ENCODE data around the gene TEX22.
"Not testable (repeated sequence)": the region's sequence is repeated elsewhere in the genome, so short reads cannot be mapped to it uniquely, and the experiment has no call there.

Gene TEX22

GRCh38 chr14:105357626-105358025 lies 40.7 kb upstream of the TEX22 start:
- Histone ChIP-seq H3K27ac (ENCODE audit: insufficient read depth in 1 of 2, low read depth in 1 of 2, low read length in 2 of 2, poor library complexity in 1 of 2, severe bottlenecking in 2 of 2) (no peak overlapping the region), H3K36me3 (ENCODE audit: control insufficient read depth in 4 of 4, insufficient read depth in 4 of 4, low read length in 3 of 4) (peaks cover 0 to 29% (median 15%) of the 10 kb centered on the region in 4 experiments), H3K9me3 (ENCODE audit: control extremely low read depth in 1 of 5, control insufficient read depth in 4 of 5, insufficient read depth in 2 of 5, low read depth in 1 of 5, low read length in 4 of 5) (no peaks in the 10 kb centered on the region), H3K27me3 (replicated peaks in 2 of 5; ENCODE audit: control insufficient read depth in 4 of 5, insufficient read depth in 5 of 5, low read length in 4 of 5) (no peaks in the 10 kb centered on the region), H3K4me3 (ENCODE audit: control insufficient read depth in 1 of 7, extremely low read depth in 1 of 7, insufficient read depth in 4 of 7, low read depth in 2 of 7, low read length in 6 of 7) (no peak overlapping the region), H3K4me1 (ENCODE audit: control extremely low read depth in 1 of 4, control insufficient read depth in 4 of 4, insufficient read depth in 4 of 4, low read length in 3 of 4) (no peaks in the 10 kb centered on the region)
- 98% methylated on average over 17 of the region's 17 CpGs for WGBS (ENCODE audit: insufficient coverage)
- CTCF ChIA-PET = interaction anchor here (0.8 to 0.9 kb wide), 2 partner anchors 11 to 15 kb away, joined by 3 to 4 read pairs; no protein-coding TSS in a partner anchor
- DNase-seq = no peak
- POLR2A ChIA-PET = no interaction called here

GRCh38 chr14:105358140-105358846 lies 40.0 kb upstream of the TEX22 start:
- H3K27ac ChIP-seq (ENCODE audit: insufficient read depth in 1 of 2, low read depth in 1 of 2, low read length in 2 of 2, poor library complexity in 1 of 2, severe bottlenecking in 2 of 2) = no peak overlapping the region
- H3K36me3 ChIP-seq (ENCODE audit: control insufficient read depth in 4 of 4, insufficient read depth in 4 of 4, low read length in 3 of 4) = peaks cover 0 to 29% (median 15%) of the 10 kb centered on the region in 4 experiments
- CTCF ChIA-PET = interaction anchor here (0.8 to 0.9 kb wide), 2 partner anchors 11 to 16 kb away, joined by 3 to 4 read pairs; no protein-coding TSS in a partner anchor
- WGBS (ENCODE audit: insufficient coverage) = 96% methylated on average over 22 of the region's 25 CpGs
- no peak overlapping the region for H3K4me3 ChIP-seq (ENCODE audit: control insufficient read depth in 1 of 7, extremely low read depth in 1 of 7, insufficient read depth in 4 of 7, low read depth in 2 of 7, low read length in 6 of 7)
- H3K27me3 ChIP-seq (replicated peaks in 2 of 5; ENCODE audit: control insufficient read depth in 4 of 5, insufficient read depth in 5 of 5, low read length in 4 of 5) = no peaks in the 10 kb centered on the region
- DNase-seq = no peak
- no peaks in the 10 kb centered on the region for H3K9me3 ChIP-seq (ENCODE audit: control extremely low read depth in 1 of 5, control insufficient read depth in 4 of 5, insufficient read depth in 2 of 5, low read depth in 1 of 5, low read length in 4 of 5)
- POLR2A ChIA-PET = no interaction called here
- no peaks in the 10 kb centered on the region for H3K4me1 ChIP-seq (ENCODE audit: control extremely low read depth in 1 of 4, control insufficient read depth in 4 of 4, insufficient read depth in 4 of 4, low read length in 3 of 4)

- Histone ChIP-seq H3K27me3 (replicated peaks in 2 of 5; ENCODE audit: control insufficient read depth in 4 of 5, insufficient read depth in 5 of 5, low read length in 4 of 5) (no peaks in the 10 kb centered on the region), H3K27ac (ENCODE audit: insufficient read depth in 1 of 2, low read depth in 1 of 2, low read length in 2 of 2, poor library complexity in 1 of 2, severe bottlenecking in 2 of 2) (no peak overlapping the region), H3K4me3 (ENCODE audit: control insufficient read depth in 1 of 7, extremely low read depth in 1 of 7, insufficient read depth in 4 of 7, low read depth in 2 of 7, low read length in 6 of 7) (no peak overlapping the region), H3K4me1 (ENCODE audit: control extremely low read depth in 1 of 4, control insufficient read depth in 4 of 4, insufficient read depth in 4 of 4, low read length in 3 of 4) (peaks cover 0 to 1% (median 0%) of the 10 kb centered on the region in 4 experiments), H3K36me3 (ENCODE audit: control insufficient read depth in 4 of 4, insufficient read depth in 4 of 4, low read length in 3 of 4) (peaks cover 0 to 29% (median 15%) of the 10 kb centered on the region in 4 experiments), H3K9me3 (ENCODE audit: control extremely low read depth in 1 of 5, control insufficient read depth in 4 of 5, insufficient read depth in 2 of 5, low read depth in 1 of 5, low read length in 4 of 5) (no peaks in the 10 kb centered on the region)
- 92% methylated on average over 12 of the region's 16 CpGs for WGBS (ENCODE audit: insufficient coverage)
- ChIA-PET CTCF (no interaction called here), POLR2A (no interaction called here)
- DNase-seq = no peak
Measured at GRCh38 chr14:105358943-105359342, 39.4 kb upstream of the TEX22 start.

GRCh38 chr14:105361412-105361811 lies 36.9 kb upstream of the TEX22 start:
- H3K9me3 ChIP-seq (ENCODE audit: control extremely low read depth in 1 of 5, control insufficient read depth in 4 of 5, insufficient read depth in 2 of 5, low read depth in 1 of 5, low read length in 4 of 5); DNase-seq; H3K4me3 ChIP-seq (ENCODE audit: control insufficient read depth in 1 of 7, extremely low read depth in 1 of 7, insufficient read depth in 4 of 7, low read depth in 2 of 7, low read length in 6 of 7); H3K27ac ChIP-seq (ENCODE audit: insufficient read depth in 1 of 2, low read depth in 1 of 2, low read length in 2 of 2, poor library complexity in 1 of 2, severe bottlenecking in 2 of 2); H3K27me3 ChIP-seq (replicated peaks in 2 of 5; ENCODE audit: control insufficient read depth in 4 of 5, insufficient read depth in 5 of 5, low read length in 4 of 5); POLR2A ChIA-PET: not testable (repeated sequence)
- H3K36me3 ChIP-seq (ENCODE audit: control insufficient read depth in 4 of 4, insufficient read depth in 4 of 4, low read length in 3 of 4) = peaks cover 0 to 11% (median 5%) of the 10 kb centered on the region in 4 experiments
- CTCF ChIA-PET = interaction anchor here (1.7 kb wide), 1 partner anchor 128 kb away, joined by 7 read pairs; no protein-coding TSS in a partner anchor
- WGBS (ENCODE audit: insufficient coverage) = 100% methylated on average over 6 of the region's 10 CpGs
- H3K4me1 ChIP-seq (ENCODE audit: control extremely low read depth in 1 of 4, control insufficient read depth in 4 of 4, insufficient read depth in 4 of 4, low read length in 3 of 4) = peaks cover 0 to 12% (median 9%) of the 10 kb centered on the region in 4 experiments

GRCh38 chr14:105363847-105364708 lies 34.3 kb upstream of the TEX22 start:
- no peak overlapping the region for H3K27ac ChIP-seq (ENCODE audit: insufficient read depth in 1 of 2, low read depth in 1 of 2, low read length in 2 of 2, poor library complexity in 1 of 2, severe bottlenecking in 2 of 2)
- ChIA-PET CTCF (interaction anchor here (0.6 to 2.5 kb wide), 6 partner anchors 37 to 168 kb away, joined by 3 to 9 read pairs (median 4); no protein-coding TSS in a partner anchor), POLR2A (no interaction called here)
- 12% methylated on average over 25 of the region's 58 CpGs for WGBS (ENCODE audit: insufficient coverage)
- peak; percentile 34 to 62 (median 53) for DNase-seq
- no peaks in the 10 kb centered on the region for H3K27me3 ChIP-seq (replicated peaks in 2 of 5; ENCODE audit: control insufficient read depth in 4 of 5, insufficient read depth in 5 of 5, low read length in 4 of 5)
- H3K4me3 ChIP-seq (ENCODE audit: control insufficient read depth in 1 of 7, extremely low read depth in 1 of 7, insufficient read depth in 4 of 7, low read depth in 2 of 7, low read length in 6 of 7) = peak overlapping the region in 3 of 7 experiments; percentile 13 to 61 (median 26)
- peaks cover 0 to 12% (median 9%) of the 10 kb centered on the region in 4 experiments for H3K4me1 ChIP-seq (ENCODE audit: control extremely low read depth in 1 of 4, control insufficient read depth in 4 of 4, insufficient read depth in 4 of 4, low read length in 3 of 4)
- H3K36me3 ChIP-seq (ENCODE audit: control insufficient read depth in 4 of 4, insufficient read depth in 4 of 4, low read length in 3 of 4) = peaks cover 2 to 24% (median 12%) of the 10 kb centered on the region in 4 experiments
- no peaks in the 10 kb centered on the region for H3K9me3 ChIP-seq (ENCODE audit: control extremely low read depth in 1 of 5, control insufficient read depth in 4 of 5, insufficient read depth in 2 of 5, low read depth in 1 of 5, low read length in 4 of 5)

GRCh38 chr14:105365101-105365500 lies 33.2 kb upstream of the TEX22 start:
- 96% methylated on average over 11 of the region's 11 CpGs for WGBS (ENCODE audit: insufficient coverage)
- CTCF ChIA-PET = interaction anchor here (0.6 to 2.5 kb wide), 7 partner anchors 9 to 163 kb away, joined by 3 to 9 read pairs (median 3); no protein-coding TSS in a partner anchor
- POLR2A ChIA-PET = no interaction called here
- H3K27me3 ChIP-seq (replicated peaks in 2 of 5; ENCODE audit: control insufficient read depth in 4 of 5, insufficient read depth in 5 of 5, low read length in 4 of 5) = no peaks in the 10 kb centered on the region
- no peak overlapping the region for H3K4me3 ChIP-seq (ENCODE audit: control insufficient read depth in 1 of 7, extremely low read depth in 1 of 7, insufficient read depth in 4 of 7, low read depth in 2 of 7, low read length in 6 of 7)
- H3K27ac ChIP-seq (ENCODE audit: insufficient read depth in 1 of 2, low read depth in 1 of 2, low read length in 2 of 2, poor library complexity in 1 of 2, severe bottlenecking in 2 of 2) = no peak overlapping the region
- H3K9me3 ChIP-seq (ENCODE audit: control extremely low read depth in 1 of 5, control insufficient read depth in 4 of 5, insufficient read depth in 2 of 5, low read depth in 1 of 5, low read length in 4 of 5) = no peaks in the 10 kb centered on the region
- peaks cover 2 to 32% (median 12%) of the 10 kb centered on the region in 4 experiments for H3K36me3 ChIP-seq (ENCODE audit: control insufficient read depth in 4 of 4, insufficient read depth in 4 of 4, low read length in 3 of 4)
- peaks cover 0 to 12% (median 9%) of the 10 kb centered on the region in 4 experiments for H3K4me1 ChIP-seq (ENCODE audit: control extremely low read depth in 1 of 4, control insufficient read depth in 4 of 4, insufficient read depth in 4 of 4, low read length in 3 of 4)
- DNase-seq = no peak
